IPS-NIHi11 (cell line): ENCODE results near the gene NTRK3.

Source experiments
- DNase-seq: peaks from one replicate; pipeline ENCODE4 v3.0.0; 2012; ENCODE audit warnings: mixed read lengths, low spot score

NTRK3 gene

GRCh38 chr15:88256279-88257230 lies at the start of gene NTRK3:
Gene NTRK3 (minus strand): TSS chr15:88256739. CDS start chr15:88256153, 586 bp downstream.
- DNase-seq = peak; percentile 72

DNA sequence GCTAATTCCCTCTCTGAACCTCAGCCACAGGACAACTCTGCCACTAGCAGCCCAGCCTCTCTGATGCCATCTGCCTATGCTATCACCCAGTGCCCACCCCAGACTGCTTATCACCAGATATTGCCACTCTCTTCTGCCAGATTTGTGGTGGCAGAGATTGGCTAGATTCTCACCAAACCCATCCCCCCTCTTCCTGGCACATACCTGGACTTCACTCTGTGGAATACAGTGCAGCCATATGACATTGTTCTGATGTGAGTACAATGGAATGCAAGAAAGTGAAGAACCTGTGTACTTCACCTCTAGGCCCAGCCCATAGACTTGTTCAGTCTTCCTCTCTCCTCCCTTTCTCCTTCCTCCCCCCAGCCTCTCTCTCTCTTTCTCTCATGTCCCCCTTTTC lies 46.9 kb upstream of the NTRK3 start:
- no peak for DNase-seq

DNA sequence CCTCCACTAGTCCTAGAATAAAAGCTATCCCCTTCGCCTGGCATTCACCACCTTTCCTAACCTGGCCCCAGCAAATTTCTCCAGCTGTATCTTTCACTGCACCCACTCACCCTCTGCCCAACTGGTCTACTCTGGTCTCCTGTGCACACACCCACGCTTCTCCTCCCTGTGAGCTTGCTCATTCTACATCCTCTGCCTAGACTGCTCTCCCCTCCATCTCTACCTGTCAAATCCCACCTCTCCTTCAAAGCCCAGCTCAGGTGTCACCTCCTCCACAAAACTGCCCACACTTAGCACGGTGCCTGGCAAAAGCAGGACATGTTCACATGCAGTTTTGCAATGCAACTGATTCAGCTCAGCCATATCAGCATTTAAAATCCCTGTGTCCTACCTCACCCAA lies 45.8 kb upstream of the NTRK3 start:
- DNase-seq = no peak

DNA sequence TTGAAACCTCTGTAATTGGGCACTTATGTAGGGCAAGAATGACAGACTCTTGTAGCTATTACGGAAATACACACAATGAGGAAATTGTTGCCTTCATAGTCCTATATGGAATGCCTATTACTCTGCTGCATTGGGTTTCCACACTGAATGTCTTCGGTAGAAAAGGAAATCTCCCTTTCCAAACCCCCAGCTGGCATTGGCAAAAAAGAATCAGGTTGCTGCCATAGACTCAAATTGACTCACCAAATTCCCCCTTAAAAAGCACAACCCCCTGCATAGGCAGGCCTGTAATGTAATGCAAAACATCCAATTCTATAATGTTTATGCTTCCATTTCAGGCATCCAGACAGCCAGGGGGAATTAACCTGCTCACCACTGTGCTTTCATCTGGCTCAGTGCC lies 44.8 kb upstream of the NTRK3 start:
- DNase-seq = no peak

DNA sequence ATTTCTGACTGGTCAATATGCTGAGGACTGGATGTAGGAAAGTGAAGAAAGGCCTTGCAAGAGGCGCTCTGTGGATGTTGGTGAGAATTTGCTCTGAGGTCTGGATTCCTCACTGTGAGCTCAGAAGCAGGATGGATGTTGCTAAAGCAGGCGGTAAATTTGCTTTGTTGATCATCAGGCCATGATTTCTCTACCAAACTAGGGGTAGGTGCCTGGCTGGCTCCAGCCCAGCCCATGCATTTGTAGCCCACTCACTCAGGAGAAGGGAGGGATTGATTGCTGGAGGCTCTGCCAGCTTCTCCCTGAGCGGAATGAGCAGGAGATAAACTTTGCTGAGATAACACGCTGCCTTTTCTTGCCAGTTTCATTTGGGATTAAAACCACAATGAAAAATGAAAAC lies 44.3 kb upstream of the NTRK3 start:
- no peak for DNase-seq

GRCh38 chr15:88300089-88300488 lies 43.5 kb upstream of the NTRK3 start:
- no peak for DNase-seq

DNA sequence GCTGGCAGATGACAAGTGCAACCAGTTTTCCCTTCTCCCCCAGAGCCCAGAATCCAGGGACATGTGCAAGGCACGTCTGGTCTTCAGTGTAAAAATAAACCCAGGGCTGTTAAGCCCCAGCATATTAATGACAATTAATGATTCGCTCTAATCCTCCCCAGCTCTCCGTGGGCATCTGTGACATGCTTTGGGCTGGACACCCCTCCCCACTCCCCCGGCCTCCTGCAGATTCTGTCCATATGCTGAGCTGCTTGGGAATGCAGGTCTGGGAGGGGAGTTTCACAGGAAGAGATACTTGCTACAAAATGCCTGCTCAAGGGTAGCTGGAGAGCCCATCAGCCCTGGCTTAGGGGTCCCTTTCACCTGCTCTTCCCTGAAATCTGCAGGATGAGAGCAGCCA lies 43.0 kb upstream of the NTRK3 start:
- peak; percentile 66 for DNase-seq

GRCh38 chr15:88288661-88289060 lies 32.1 kb upstream of the NTRK3 start:
- no peak for DNase-seq

DNA sequence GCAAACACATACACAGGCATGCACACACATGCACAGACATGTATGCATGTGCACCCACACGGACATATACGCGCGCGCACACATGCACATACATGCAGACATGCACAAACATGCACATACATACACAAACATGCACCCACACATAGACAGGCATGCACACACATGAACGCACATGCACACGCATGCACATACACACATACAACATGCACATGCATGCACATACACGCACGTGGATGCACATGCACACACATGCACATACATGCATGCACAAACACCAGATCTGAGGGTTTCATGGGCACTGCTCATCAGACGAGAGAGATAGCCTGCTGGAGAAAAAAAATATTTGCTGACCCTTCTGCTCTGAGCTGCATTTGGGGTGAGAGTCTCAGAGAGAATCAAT lies 31.7 kb upstream of the NTRK3 start:
- no peak for DNase-seq

GRCh38 chr15:88284318-88284998 lies 27.9 kb upstream of the NTRK3 start:
- DNase-seq = no peak

DNA sequence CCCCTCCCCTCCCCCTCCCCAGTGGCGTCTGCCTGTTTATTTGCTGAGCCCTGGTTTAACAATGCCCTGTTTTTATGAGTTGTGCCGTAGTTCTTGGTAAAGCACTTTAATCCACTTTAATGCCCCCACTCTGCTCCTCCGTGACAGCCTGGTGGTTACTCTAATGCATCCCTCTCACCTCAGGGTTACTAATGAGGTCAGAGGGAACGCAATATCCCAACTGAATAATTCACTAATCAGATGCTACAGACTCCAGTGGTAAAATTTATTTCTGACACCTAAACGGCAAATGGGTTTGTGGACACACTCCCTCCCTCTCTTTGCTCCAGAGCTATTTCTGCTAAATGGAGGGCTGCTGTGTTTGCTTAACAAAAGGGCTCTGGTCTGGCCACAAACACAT lies 26.1 kb upstream of the NTRK3 start:
- DNase-seq = no peak

GRCh38 chr15:88276821-88277410 lies 20.4 kb upstream of the NTRK3 start:
- DNase-seq = no peak

- no peak for DNase-seq
Measured at GRCh38 chr15:88275804-88276203, 19.3 kb upstream of the NTRK3 start.

DNA sequence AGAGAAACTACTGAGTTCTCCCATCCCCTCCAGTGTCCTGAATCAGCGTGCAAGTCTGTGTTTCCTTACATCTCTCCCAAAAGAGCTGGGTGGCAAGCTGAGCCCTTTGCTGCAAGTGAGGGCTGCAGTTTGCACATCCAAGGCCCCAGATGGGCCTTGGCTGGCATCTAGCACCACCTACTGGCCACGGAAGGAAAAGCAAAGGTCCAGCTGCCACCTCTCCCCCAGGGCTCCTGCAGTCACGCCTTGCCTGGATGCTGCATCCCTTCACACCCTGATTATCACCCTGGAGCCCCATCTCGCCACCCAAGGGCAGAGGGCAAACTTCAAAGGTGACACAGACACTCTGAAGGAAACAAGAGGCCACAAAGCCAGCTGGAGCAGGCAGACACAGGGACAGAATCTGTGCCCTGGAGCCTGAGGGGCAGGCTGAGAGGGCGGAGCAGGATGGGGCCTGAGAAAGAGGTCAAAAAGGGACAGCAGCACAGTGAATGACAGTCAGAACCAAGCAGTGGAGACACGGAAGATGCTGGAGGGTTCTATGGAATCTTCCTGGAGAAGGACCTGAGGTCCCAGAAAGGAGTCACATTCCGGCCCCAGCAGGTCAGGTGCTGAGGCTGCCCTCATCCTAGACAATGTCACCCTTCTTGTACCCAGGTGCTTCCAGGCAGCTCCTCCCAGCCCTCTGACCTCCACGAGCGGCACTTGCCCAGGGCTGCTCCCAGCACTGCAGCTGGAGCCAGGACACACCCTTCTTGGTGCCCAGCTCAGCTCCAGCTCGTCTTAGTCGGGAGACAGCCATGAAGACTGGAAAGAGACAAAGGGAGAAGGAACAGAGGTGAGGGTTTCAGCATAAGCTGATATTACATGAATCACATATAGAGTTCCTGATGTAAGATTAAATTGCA lies 18.3 kb upstream of the NTRK3 start:
- peak; percentile 91 for DNase-seq

DNA sequence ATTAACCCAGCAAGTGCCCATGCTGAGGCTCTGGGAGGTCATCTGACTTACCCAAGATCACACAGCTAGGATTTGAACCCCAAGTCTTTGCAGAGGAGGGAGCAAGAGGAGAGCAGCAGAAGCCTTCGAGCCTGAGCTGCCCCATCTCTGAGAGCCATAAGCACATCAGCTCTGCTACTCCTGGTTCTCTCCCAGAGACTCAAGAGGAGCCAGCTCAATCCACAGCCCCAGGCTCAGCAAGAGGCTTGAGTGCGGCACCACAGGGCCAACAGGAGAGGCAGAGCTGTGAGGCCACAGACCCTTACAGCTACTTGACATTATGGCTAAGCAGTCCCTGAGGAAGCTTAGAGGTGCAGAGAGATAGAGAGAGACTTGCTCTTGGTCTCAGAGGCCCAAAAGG lies 15.9 kb upstream of the NTRK3 start:
- no peak for DNase-seq

- DNase-seq = no peak
Measured at GRCh38 chr15:88269356-88270062, 13.0 kb upstream of the NTRK3 start.

- DNase-seq = no peak
Measured at GRCh38 chr15:88267720-88268119, 11.2 kb upstream of the NTRK3 start.

- no peak for DNase-seq
Measured at GRCh38 chr15:88266170-88266569, 9.6 kb upstream of the NTRK3 start.

- no peak for DNase-seq
Measured at GRCh38 chr15:88264622-88265021, 8.1 kb upstream of the NTRK3 start.

DNA sequence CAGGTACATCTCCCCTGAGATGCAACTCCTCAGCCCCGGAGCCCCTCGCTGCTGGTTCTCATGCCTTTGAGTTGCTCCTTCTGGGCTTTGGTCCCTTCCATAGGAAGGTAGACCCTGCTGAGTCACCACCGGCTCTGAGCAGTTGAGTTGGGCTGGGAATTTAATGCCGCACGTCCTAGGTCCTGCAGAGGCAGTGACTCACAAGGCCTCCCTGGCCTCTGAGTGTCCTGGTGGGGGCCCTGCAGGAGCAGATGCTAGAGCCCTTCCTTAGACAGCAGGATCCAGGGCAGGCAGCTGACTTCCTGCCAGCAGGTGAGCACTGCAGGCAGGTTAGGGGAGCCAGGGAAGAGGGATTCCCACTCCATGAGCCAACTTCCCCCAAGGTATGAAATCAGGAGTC lies 5.5 kb upstream of the NTRK3 start:
- no peak for DNase-seq

DNA sequence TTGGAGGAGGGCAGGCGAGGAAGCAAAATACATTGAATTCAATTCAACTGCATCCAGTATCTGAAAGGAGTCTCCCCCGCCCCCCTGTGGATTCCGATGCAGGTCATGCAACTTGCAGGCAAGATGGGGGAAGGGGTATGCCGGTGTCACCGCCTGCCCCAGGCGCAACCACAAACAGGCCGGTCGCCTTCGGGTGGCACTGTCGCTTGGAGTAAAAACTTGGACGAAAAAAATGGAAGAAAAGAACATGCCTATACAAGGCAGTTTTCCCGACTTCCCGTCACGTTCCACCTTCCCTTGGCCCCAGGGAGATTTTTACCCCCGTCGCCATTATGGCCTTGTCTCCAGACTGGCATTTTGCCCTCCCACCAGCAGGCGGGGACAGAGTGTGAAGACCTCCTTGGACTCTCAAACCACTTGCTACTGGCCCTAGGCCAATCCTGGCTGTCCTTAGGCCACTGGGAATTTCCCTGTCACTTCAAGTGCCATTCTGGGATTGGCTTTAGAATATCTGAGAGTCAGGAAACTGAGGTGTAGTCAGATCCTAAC lies 1.6 kb upstream of the NTRK3 start:
- DNase-seq = peak; percentile 70
